GM12892 (cell line): ENCODE data around the gene FAM149B1.

ENCODE experiments used
- DNase-seq: peaks from one replicate; pipeline ENCODE4 v3.0.0; 2011; ENCODE audit not compliant: insufficient read length
- FAIRE-seq: peaks from 2 replicates; lab custom pipeline; 2011; peaks lifted over from hg19 to GRCh38; lab: Jason Lieb, UNC
- POLR2A ChIP-seq: IDR thresholded peaks from 2 replicates; pipeline ENCODE4 v1.6.1; 2011; ENCODE audit warnings: low read depth, low read length, control low read depth
- POLR2AphosphoS5 ChIP-seq: IDR thresholded peaks from 2 replicates; pipeline ENCODE4 v1.6.1; 2011; ENCODE audit warnings: low read depth, low read length, control low read depth
- TAF1 ChIP-seq: IDR thresholded peaks from 2 replicates; pipeline ENCODE4 v1.6.1; 2011; ENCODE audit warnings: low read depth, mild to moderate bottlenecking, control low read depth, low read length, borderline replicate concordance

The FAM149B1 gene

GRCh38 chr10:73183667-73184281 lies 15.9 kb downstream of the FAM149B1 start:
- no peak for TF ChIP-seq POLR2AphosphoS5
- DNase-seq (no peak), FAIRE-seq (no peak)

GRCh38 chr10:73186266-73186665 lies 18.3 kb downstream of the FAM149B1 start:
- DNase-seq (no peak), FAIRE-seq (no peak)
- TF ChIP-seq TAF1 (no peak), POLR2AphosphoS5 (no peak), POLR2A (no peak)

GRCh38 chr10:73190188-73190587 lies 22.3 kb downstream of the FAM149B1 start:
- TF ChIP-seq POLR2AphosphoS5 = no peak
- no peak for TF ChIP-seq POLR2A
- TF ChIP-seq TAF1 = no peak
- DNase-seq (no peak), FAIRE-seq (no peak)

- TF ChIP-seq POLR2AphosphoS5 = no peak
- DNase-seq = no peak
- no peak for FAIRE-seq
Observed at GRCh38 chr10:73205081-73205480, 37.2 kb downstream of the FAM149B1 start.

GRCh38 chr10:73205890-73206289 lies 38.0 kb downstream of the FAM149B1 start:
- FAIRE-seq (no peak), DNase-seq (no peak)
- no peak for TF ChIP-seq POLR2A
- TF ChIP-seq POLR2AphosphoS5 = no peak
- TF ChIP-seq TAF1 = no peak

- DNase-seq (no peak), FAIRE-seq (no peak)
- TF ChIP-seq POLR2AphosphoS5 = no peak
- TF ChIP-seq TAF1 = no peak
Observed at GRCh38 chr10:73206385-73206784, 38.5 kb downstream of the FAM149B1 start.

GRCh38 chr10:73207883-73208282 lies 40.0 kb downstream of the FAM149B1 start:
- no peak for FAIRE-seq
- TF ChIP-seq POLR2AphosphoS5 (no peak), TAF1 (no peak), POLR2A (no peak)
- DNase-seq = no peak

- DNase-seq = no peak
- no peak for FAIRE-seq
- TF ChIP-seq POLR2A (no peak), TAF1 (no peak), POLR2AphosphoS5 (no peak)
Observed at GRCh38 chr10:73209705-73210104, 41.8 kb downstream of the FAM149B1 start.

- TF ChIP-seq POLR2A (no peak), TAF1 (no peak), POLR2AphosphoS5 (no peak)
- DNase-seq = no peak
- no peak for FAIRE-seq
Observed at GRCh38 chr10:73210395-73211105, 42.6 kb downstream of the FAM149B1 start.

- TF ChIP-seq POLR2AphosphoS5 = no peak
- TF ChIP-seq POLR2A = no peak
- no peak for TF ChIP-seq TAF1
- no peak for DNase-seq
- no peak for FAIRE-seq
Observed at GRCh38 chr10:73211106-73211811, 43.3 kb downstream of the FAM149B1 start.

GRCh38 chr10:73215749-73216148 lies 47.8 kb downstream of the FAM149B1 start:
- TF ChIP-seq POLR2AphosphoS5 = no peak
- TF ChIP-seq POLR2A = no peak
- no peak for TF ChIP-seq TAF1
- FAIRE-seq (no peak), DNase-seq (no peak)

- DNase-seq (no peak), FAIRE-seq (no peak)
- TF ChIP-seq TAF1 = no peak
- TF ChIP-seq POLR2A = no peak
- TF ChIP-seq POLR2AphosphoS5 = no peak
Observed at GRCh38 chr10:73217628-73218027, 49.7 kb downstream of the FAM149B1 start.
